Activated CD4-positive, alpha-beta memory T cell treated with anti-CD3 and anti-CD28 coated beads for 36 hours (primary cell): ENCODE results near the gene MFN1. TPM values are rescaled to one million over a fixed set of nuclear protein-coding genes. Genes with fewer than 3 reads are reported as not detected.

Experiments
- total RNA-seq, 2 experiments: library from RNA; stranded (reverse); gene quantifications; one replicate each; pipeline ENCODE4 v1.2.3, GENCODE V29; 2021

The MFN1 gene
- total RNA-seq, 2 experiments from 2014 or later: 31.1 to 31.3 TPM

Other genes with a start within 250 kb of the MFN1 start
- 10 to 100 TPM; 16.7 to 19.1 TPM for gene PIK3CA, start 199.4 kb upstream of the MFN1 start, total RNA-seq
- under 1 TPM; 0.17 to 0.29 TPM for gene KCNMB3, start 96.6 kb upstream of the MFN1 start, total RNA-seq
- 10 to 100 TPM; 23.5 to 25.0 TPM for gene ZNF639, start 24.7 kb upstream of the MFN1 start, total RNA-seq
- under 1 TPM; 0.51 to 0.59 TPM for gene GNB4, start 103.8 kb downstream of the MFN1 start, total RNA-seq
- 100 to 1,000 TPM; 101 to 102 TPM for gene ACTL6A, start 215.2 kb downstream of the MFN1 start, total RNA-seq